ENCODE data around the gene UBE2E2. TPM values are rescaled to one million over a fixed set of nuclear protein-coding genes. Genes with fewer than 3 reads are reported as not detected.

Gene UBE2E2
- total and polyA plus RNA-seq, 2 of the 13 experiments (the other 11 are each of a cell fraction or from before 2014, with no cell fraction given), result 0.77 to 1.5 TPM

DNA sequence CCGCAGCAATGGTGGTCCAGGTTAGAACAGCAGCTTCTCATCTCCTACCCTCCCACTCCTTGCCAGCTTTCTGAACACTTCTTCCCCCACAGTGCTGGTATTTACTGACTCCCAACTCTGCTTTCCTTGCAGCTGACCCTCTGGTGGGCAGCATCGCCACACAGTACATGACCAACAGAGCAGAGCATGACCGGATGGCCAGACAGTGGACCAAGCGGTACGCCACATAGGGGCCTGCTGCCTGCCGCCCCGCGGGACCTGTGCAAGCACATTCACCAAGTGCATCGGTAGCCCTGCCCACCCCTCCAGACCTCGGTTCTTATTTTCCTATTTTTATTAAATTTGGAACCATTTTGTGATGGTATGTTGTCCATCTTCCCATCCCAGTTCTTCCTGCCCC is 386.5 kb downstream of the UBE2E2 start (continued):
- TF ChIP-seq THAP7 (CRISPR knock-in tag; IDR thresholded peaks at IDR 0.05), result no peak
- no peak for TF ChIP-seq ZNF883 (CRISPR knock-in tag; IDR thresholded peaks at IDR 0.05; ENCODE audit: not compliant biosample characterization)
- no peak for TF ChIP-seq MYPOP (CRISPR knock-in tag; IDR thresholded peaks at IDR 0.05)
- no peak for TF ChIP-seq HMG20A (CRISPR knock-in tag; IDR thresholded peaks at IDR 0.05; ENCODE audit: borderline replicate concordance)
- TF ChIP-seq PAX8 (CRISPR knock-in tag; IDR thresholded peaks at IDR 0.05; ENCODE audit: borderline replicate concordance), result no peak
- no peak for TF ChIP-seq THAP9 (CRISPR knock-in tag; IDR thresholded peaks at IDR 0.05; ENCODE audit: borderline replicate concordance)

DNA sequence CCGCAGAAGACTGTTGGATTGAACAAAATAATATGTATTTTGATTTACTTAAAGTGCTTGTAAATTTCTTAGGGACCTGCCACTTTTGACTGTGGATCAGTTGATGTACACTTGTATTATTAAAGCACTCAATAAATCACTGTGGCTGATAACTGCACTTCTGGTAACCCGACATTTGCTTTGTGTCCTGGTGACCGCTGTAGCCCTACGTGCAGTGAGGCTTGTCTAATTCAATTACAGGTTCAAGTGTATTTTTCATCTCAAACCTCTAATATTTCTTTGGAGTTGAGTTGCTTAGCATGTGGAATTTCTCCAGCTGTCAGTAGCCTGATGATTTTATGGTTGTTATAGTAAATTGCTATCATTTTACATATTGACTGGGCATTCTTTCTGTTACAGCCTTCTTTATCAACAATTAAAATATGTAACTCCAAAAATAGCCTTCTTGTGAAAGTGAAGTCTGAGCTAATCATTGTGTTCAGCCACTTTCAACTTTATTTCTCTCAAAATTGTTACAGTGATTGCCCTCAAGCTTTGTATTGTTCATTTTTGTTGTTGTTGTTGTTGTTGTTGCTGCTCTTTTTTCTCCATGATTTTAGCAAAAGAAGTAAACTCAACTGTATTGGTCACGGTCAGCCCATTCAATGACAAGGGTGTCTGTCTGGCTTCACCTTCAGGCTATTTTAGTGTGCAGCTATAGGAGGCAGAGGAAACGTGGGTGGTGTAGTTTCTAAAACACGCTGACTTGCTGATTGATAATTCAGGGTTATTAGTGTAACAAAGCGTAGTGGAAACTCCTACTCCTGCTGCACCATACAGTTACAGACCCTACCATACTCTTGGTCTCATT is 387.5 kb downstream of the UBE2E2 start:
- no peak overlapping the region for H3K4me3 ChIP-seq (replicated peaks in 1 of 3; ENCODE audit: insufficient read depth in 1 of 3, low read depth in 2 of 3, low read length in 3 of 3)
- H3K9ac ChIP-seq (ENCODE audit: insufficient read depth, low read depth, low read length), result no peak overlapping the region
- H3K27me3 ChIP-seq (ENCODE audit: control insufficient read depth in 1 of 2, insufficient read depth in 2 of 2, low read length in 2 of 2), result no peaks in the 10 kb centered on the region; a peak in 1 of 5 replicates
- no peak overlapping the region for H2AFZ ChIP-seq (ENCODE audit: low read length)
- no peak overlapping the region for H3K4me2 ChIP-seq (ENCODE audit: low read depth, low read length)
- no peaks in the 10 kb centered on the region for H3K4me1 ChIP-seq (ENCODE audit: insufficient read depth, low read length)
- no peaks in the 10 kb centered on the region for H4K20me1 ChIP-seq (ENCODE audit: insufficient read depth, low read length)
- FAIRE-seq (no peak), ATAC-seq (no peak), DNase-seq (ENCODE audit: low spot score) (no peak)
- BruUV-seq (replicated peaks), result no TSS peak
- CTCF ChIA-PET (ENCODE audit: low intra/inter-chr PET ratio, low total read pairs), result no interaction called here
- POLR2A ChIA-PET, result no interaction called here
- in situ Hi-C loops (cut with HindIII; ENCODE audit: extremely low pct_ligation_motif_present, low pct_unique_long_range_greater_than_20kb) (no loop called here), intact Hi-C loops (cut with micrococcal nuclease; ENCODE audit: unreplicated experiment) (no loop called here)
- no peaks in the 10 kb centered on the region for H3K36me3 ChIP-seq (replicated peaks in 1 of 2; ENCODE audit: control insufficient read depth in 1 of 2, insufficient read depth in 2 of 2, low read length in 2 of 2)
- H3K79me2 ChIP-seq (ENCODE audit: insufficient read depth, low read length), result no peaks in the 10 kb centered on the region
- H3K9me3 ChIP-seq (ENCODE audit: low read length), result no peaks in the 10 kb centered on the region
- 36% methylated on average over 8 of the region's 8 CpGs for WGBS (ENCODE audit: low lambda C conversion rate)
- H3K27ac ChIP-seq (ENCODE audit: extremely low read length, insufficient read depth, low read length), result no peak overlapping the region
- TF ChIP-seq ZNF839 (CRISPR knock-in tag; IDR thresholded peaks at IDR 0.05; ENCODE audit: borderline replicate concordance) (no peak), NFE2L1 (CRISPR knock-in tag; IDR thresholded peaks at IDR 0.05; ENCODE audit: borderline replicate concordance) (no peak)
- TF ChIP-seq, protein P1, sequence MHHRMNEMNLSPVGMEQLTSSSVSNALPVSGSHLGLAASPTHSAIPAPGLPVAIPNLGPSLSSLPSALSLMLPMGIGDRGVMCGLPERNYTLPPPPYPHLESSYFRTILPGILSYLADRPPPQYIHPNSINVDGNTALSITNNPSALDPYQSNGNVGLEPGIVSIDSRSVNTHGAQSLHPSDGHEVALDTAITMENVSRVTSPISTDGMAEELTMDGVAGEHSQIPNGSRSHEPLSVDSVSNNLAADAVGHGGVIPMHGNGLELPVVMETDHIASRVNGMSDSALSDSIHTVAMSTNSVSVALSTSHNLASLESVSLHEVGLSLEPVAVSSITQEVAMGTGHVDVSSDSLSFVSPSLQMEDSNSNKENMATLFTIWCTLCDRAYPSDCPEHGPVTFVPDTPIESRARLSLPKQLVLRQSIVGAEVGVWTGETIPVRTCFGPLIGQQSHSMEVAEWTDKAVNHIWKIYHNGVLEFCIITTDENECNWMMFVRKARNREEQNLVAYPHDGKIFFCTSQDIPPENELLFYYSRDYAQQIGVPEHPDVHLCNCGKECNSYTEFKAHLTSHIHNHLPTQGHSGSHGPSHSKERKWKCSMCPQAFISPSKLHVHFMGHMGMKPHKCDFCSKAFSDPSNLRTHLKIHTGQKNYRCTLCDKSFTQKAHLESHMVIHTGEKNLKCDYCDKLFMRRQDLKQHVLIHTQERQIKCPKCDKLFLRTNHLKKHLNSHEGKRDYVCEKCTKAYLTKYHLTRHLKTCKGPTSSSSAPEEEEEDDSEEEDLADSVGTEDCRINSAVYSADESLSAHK (CRISPR knock-in tag; IDR thresholded peaks at IDR 0.05; ENCODE audit: borderline replicate concordance), result no peak
- TF ChIP-seq, protein P2, sequence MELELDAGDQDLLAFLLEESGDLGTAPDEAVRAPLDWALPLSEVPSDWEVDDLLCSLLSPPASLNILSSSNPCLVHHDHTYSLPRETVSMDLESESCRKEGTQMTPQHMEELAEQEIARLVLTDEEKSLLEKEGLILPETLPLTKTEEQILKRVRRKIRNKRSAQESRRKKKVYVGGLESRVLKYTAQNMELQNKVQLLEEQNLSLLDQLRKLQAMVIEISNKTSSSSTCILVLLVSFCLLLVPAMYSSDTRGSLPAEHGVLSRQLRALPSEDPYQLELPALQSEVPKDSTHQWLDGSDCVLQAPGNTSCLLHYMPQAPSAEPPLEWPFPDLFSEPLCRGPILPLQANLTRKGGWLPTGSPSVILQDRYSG (CRISPR knock-in tag; IDR thresholded peaks at IDR 0.05), result no peak

Measured in HepG2 (cell line).